SK-N-SH (cell line): ENCODE measurements around the gene SGMS2. TPM values are rescaled to one million over a fixed set of nuclear protein-coding genes. Genes with fewer than 3 reads are reported as not detected.

ENCODE experiments used
- CTCF ChIA-PET: fragments of 300-600, 350-600 bp; formaldehyde crosslinking; extraction: SDS; loops from one replicate; lab custom pipeline; 2021; lab: Yijun Ruan, JAX
- POLR2A ChIA-PET: fragments of 350-600 bp; sonication (Branson Sonifier 250); formaldehyde crosslinking; extraction: SDS; loops from one replicate; lab custom pipeline; 2020; ENCODE audit warnings: antibody characterized with exemption, inconsistent platforms; lab: Yijun Ruan, JAX
- DNase-seq: peaks from one replicate; pipeline ENCODE4 v3.0.0; 2012
- H2AFZ ChIP-seq: fragments of 200-600 bp; sonication (generic); 2 replicates; pipeline ENCODE4 v1.8.1; 2016; ENCODE audit warnings: antibody characterized with exemption, mild to moderate bottlenecking, low read depth
- H3F3A ChIP-seq: fragments of 200-600 bp; sonication (generic); replicated peaks from 2 replicates; pipeline ENCODE3; 2016; ENCODE audit warnings: antibody characterized with exemption, mild to moderate bottlenecking; ENCODE audit not compliant: insufficient read depth
- H3K27ac ChIP-seq, 2 experiments: fragments of 200-500 bp in 1 of 2; fragments of 200-600 bp in 1 of 2; sonication (Bioruptor generic) in 1 of 2; sonication (generic), shearing (Covaris generic) in 1 of 2; 2 replicates each; pipeline versions ENCODE4 v1.5.1 to v1.6.1; 2014 to 2016; ENCODE audit warnings: low read depth in 2 of 2, inconsistent platforms in 1 of 2, low read length in 1 of 2, mild to moderate bottlenecking in 1 of 2, mixed read lengths in 1 of 2
- H3K27me3 ChIP-seq: fragments of 200-600 bp; sonication (generic), shearing (Covaris generic); 2 replicates; pipeline ENCODE4 v1.6.1; 2016; ENCODE audit warnings: mixed run types; ENCODE audit not compliant: insufficient read depth
- H3K36me3 ChIP-seq, 2 experiments: fragments of 200-500 bp in 1 of 2; fragments of 200-600 bp in 1 of 2; sonication (Bioruptor generic) in 1 of 2; sonication (generic) in 1 of 2; replicated peaks in 1 of 2; 2 replicates each; pipeline versions ENCODE3 to v1.5.1; 2014 to 2016; ENCODE audit warnings: low read length in 1 of 2, mild to moderate bottlenecking in 1 of 2; ENCODE audit not compliant: insufficient read depth in 2 of 2, control insufficient read depth in 1 of 2
- H3K4me1 ChIP-seq, 2 experiments: fragments of 200-500 bp in 1 of 2; fragments of 200-600 bp in 1 of 2; sonication (Bioruptor generic) in 1 of 2; sonication (generic), shearing (Covaris generic) in 1 of 2; 2 replicates each; pipeline versions ENCODE4 v1.5.1 to v1.6.1; 2014 to 2016; ENCODE audit warnings: low read depth in 1 of 2, low read length in 1 of 2, mixed run types in 1 of 2; ENCODE audit not compliant: insufficient read depth in 2 of 2, control insufficient read depth in 1 of 2
- H3K4me2 ChIP-seq: fragments of 200-600 bp; sonication (generic), shearing (Covaris generic); 2 replicates; pipeline ENCODE4 v1.6.1; 2017; ENCODE audit warnings: mixed run types
- H3K4me3 ChIP-seq, 2 experiments: fragments of 200-500 bp in 1 of 2; fragments of 200-600 bp in 1 of 2; sonication (Bioruptor generic) in 1 of 2; sonication (generic), shearing (Covaris generic) in 1 of 2; 2 replicates each; pipeline versions ENCODE4 v1.5.1 to v1.8.1; 2014 to 2016; ENCODE audit warnings: low read depth in 2 of 2, inconsistent platforms in 1 of 2, low read length in 1 of 2, mild to moderate bottlenecking in 1 of 2, mixed read lengths in 1 of 2, moderate library complexity in 1 of 2
- H3K79me2 ChIP-seq: fragments of 200-600 bp; sonication (generic); 2 replicates; pipeline ENCODE4 v1.8.1; 2017; ENCODE audit warnings: mild to moderate bottlenecking; ENCODE audit not compliant: insufficient read depth
- H3K9ac ChIP-seq: fragments of 200-600 bp; sonication (generic); 2 replicates; pipeline ENCODE4 v1.6.1; 2017; ENCODE audit warnings: mixed run types
- H3K9me2 ChIP-seq: fragments of 200-600 bp; sonication (generic); 2 replicates; pipeline ENCODE4 v1.6.1; 2017; ENCODE audit warnings: mixed run types
- H3K9me3 ChIP-seq: fragments of 200-600 bp; sonication (generic); 2 replicates; pipeline ENCODE4 v1.6.1; 2017; ENCODE audit warnings: mixed run types, mild to moderate bottlenecking, moderate library complexity
- H4K20me1 ChIP-seq: fragments of 200-600 bp; sonication (generic); 2 replicates; pipeline ENCODE4 v1.6.1; 2017; ENCODE audit warnings: mild to moderate bottlenecking, mixed run types; ENCODE audit not compliant: insufficient read depth
- EP300 ChIP-seq, 2 experiments: IDR thresholded peaks; 2 replicates each; pipeline versions ENCODE4 v1.4.0 to v1.6.1; 2012; ENCODE audit warnings: borderline replicate concordance in 1 of 2, low read depth in 1 of 2, low read length in 1 of 2
- EZH2phosphoT487 ChIP-seq: fragments of 200-600 bp; sonication (generic); IDR thresholded peaks from 2 replicates; pipeline ENCODE4 v1.6.1; 2017; ENCODE audit warnings: low read depth, mixed run types, mild to moderate bottlenecking, antibody characterized with exemption, moderate library complexity, borderline replicate concordance
- FOXJ3 ChIP-seq: sonication (generic); formaldehyde crosslinking; IDR thresholded peaks from 2 replicates; pipeline ENCODE4 v1.5.1; 2020; ENCODE audit warnings: mild to moderate bottlenecking, missing genetic modification reagents
- GABPA ChIP-seq: IDR thresholded peaks from 2 replicates; pipeline ENCODE4 v1.4.0; 2012; ENCODE audit warnings: low read depth, mild to moderate bottlenecking
- GATA2 ChIP-seq: sonication (generic); formaldehyde crosslinking; IDR thresholded peaks from 2 replicates; pipeline ENCODE4 v1.5.0; 2020; ENCODE audit warnings: mild to moderate bottlenecking, missing genetic modification reagents
- IRF3 ChIP-seq: fragments of 150-350 bp; IDR thresholded peaks from 2 replicates; pipeline ENCODE4 v1.6.1; 2016; ENCODE audit warnings: mild to moderate bottlenecking, low read depth, low read length
- MEF2A ChIP-seq: IDR thresholded peaks from 2 replicates; pipeline ENCODE4 v1.4.0; 2012; ENCODE audit warnings: low read depth, borderline replicate concordance
- NFIC ChIP-seq: IDR thresholded peaks from 2 replicates; pipeline ENCODE4 v1.4.0; 2012; ENCODE audit warnings: borderline replicate concordance
- RCOR1 ChIP-seq: fragments of 150-350 bp; IDR thresholded peaks from 2 replicates; pipeline ENCODE4 v1.6.1; 2017; ENCODE audit warnings: antibody characterized with exemption, low read length
- REST ChIP-seq: IDR thresholded peaks from 2 replicates; pipeline ENCODE4 v1.6.1; 2012; ENCODE audit warnings: mild to moderate bottlenecking, low read depth, low read length, moderate library complexity
- RFX5 ChIP-seq: IDR thresholded peaks from 2 replicates; pipeline ENCODE4 v1.6.1; 2012; ENCODE audit warnings: mild to moderate bottlenecking, improper control_type of control experiment, low read length
- USF2 ChIP-seq: fragments of 150-350 bp; IDR thresholded peaks from 2 replicates; pipeline ENCODE4 v1.6.1; 2017; ENCODE audit warnings: antibody characterized with exemption, low read length, low read depth, borderline replicate concordance
- ZBTB33 ChIP-seq: IDR thresholded peaks from 2 replicates; pipeline ENCODE4 v1.4.0; 2012; ENCODE audit warnings: low read depth, borderline replicate concordance
- whole genome bisulfite sequencing: methylation state at CpG from one replicate; pipeline ENCODE4 v1.1.6; 2017; ENCODE audit warnings: low lambda C conversion rate; 5-methylcytosine and 5-hydroxymethylcytosine counted together
- polyA plus RNA-seq, 3 experiments: library from polyadenylated mRNA; depleted of rRNA; stranded (reverse); fragments of >200 nt; gene quantifications; 2 replicates each; pipeline ENCODE4 v1.2.3, GENCODE V29; 2012

Gene SGMS2
- polyA plus RNA-seq, 1 of the 3 experiments (the other 2 are of a cell fraction) = 0.82 TPM

- Histone ChIP-seq H3K9me3 (no peaks in the 10 kb centered on the region), H2AFZ (no peak overlapping the region), H4K20me1 (no peaks in the 10 kb centered on the region), H3K79me2 (no peaks in the 10 kb centered on the region), H3K27me3 (peaks cover 31% of the 10 kb centered on the region; the same call in 1 of the 2 replicates), H3K4me3 (no peak overlapping the region), H3K27ac (no peak overlapping the region), H3K9ac (no peak overlapping the region), H3K9me2 (no peaks in the 10 kb centered on the region), H3F3A (no peaks in the 10 kb centered on the region), H3K4me2 (no peak overlapping the region), H3K4me1 (no peaks in the 10 kb centered on the region), H3K36me3 (no peaks in the 10 kb centered on the region)
- ChIA-PET CTCF (no interaction called here), POLR2A (no interaction called here)
- 15% methylated on average over 4 of the region's 4 CpGs for WGBS
- TF ChIP-seq FOXJ3 (CRISPR knock-in tag) (no peak), EZH2phosphoT487 (no peak), ZBTB33 (no peak), EP300 (IDR thresholded peaks at IDR 0.05; ENCODE audit: borderline replicate concordance in 1 of 2, low read depth in 1 of 2, low read length in 1 of 2) (no peak), REST (no peak), MEF2A (no peak), NFIC (no peak), RCOR1 (no peak), USF2 (no peak), GABPA (no peak), RFX5 (no peak), IRF3 (no peak), GATA2 (no peak)
- DNase-seq = no peak
Observed at GRCh38 chr4:107809210-107809609, 15.5 kb upstream of the SGMS2 start.
